Kidney (tissue), 14 donors: ENCODE measurements around the gene CILP2. TPM values are rescaled to one million over a fixed set of nuclear protein-coding genes. Genes with fewer than 3 reads are reported as not detected.

Experiments
- DNase-seq, 5 donors: peaks; one replicate each; pipeline ENCODE4 v3.0.0-alpha.2; 2013 to 2020
- FAIRE-seq: peaks from 2 replicates; lab custom pipeline; 2012; peaks lifted over from hg19 to GRCh38; lab: Jason Lieb, UNC
- H3K27ac ChIP-seq, 2 donors: one replicate each; pipeline ENCODE4 v1.7.0; 2013; ENCODE audit warnings: low read depth in 2 of 2, low read length in 2 of 2, inconsistent platforms in 1 of 2
- H3K27me3 ChIP-seq: one replicate; pipeline ENCODE4 v1.7.1; 2013; ENCODE audit warnings: low read length, inconsistent platforms; ENCODE audit not compliant: control insufficient read depth, insufficient read depth
- H3K36me3 ChIP-seq, 3 donors: one replicate each; pipeline versions ENCODE4 v1.7.0 to v1.7.1; 2013; ENCODE audit warnings: low read length in 3 of 3, control low read depth in 1 of 3, inconsistent platforms in 1 of 3; ENCODE audit not compliant: insufficient read depth in 3 of 3, control insufficient read depth in 2 of 3
- H3K4me1 ChIP-seq, 3 donors: one replicate each; pipeline versions ENCODE4 v1.7.0 to v1.7.1; 2013; ENCODE audit warnings: low read length in 3 of 3, inconsistent platforms in 1 of 3, low read depth in 1 of 3; ENCODE audit not compliant: control insufficient read depth in 2 of 3, insufficient read depth in 2 of 3
- H3K4me3 ChIP-seq, 3 donors: one replicate each; pipeline versions ENCODE4 v1.7.0 to v1.8.1; 2013; ENCODE audit warnings: low read length in 3 of 3, control low read depth in 1 of 3, inconsistent platforms in 1 of 3
- H3K9ac ChIP-seq, 3 donors: one replicate each; pipeline versions ENCODE4 v1.7.0 to v1.7.1; 2013; ENCODE audit warnings: low read length in 3 of 3, control low read depth in 1 of 3, inconsistent platforms in 1 of 3
- H3K9me3 ChIP-seq, 3 donors: one replicate each; pipeline versions ENCODE4 v1.7.0 to v1.7.1; 2013; ENCODE audit warnings: low read length in 3 of 3, control low read depth in 1 of 3, inconsistent platforms in 1 of 3; ENCODE audit not compliant: control insufficient read depth in 2 of 3, insufficient read depth in 1 of 3
- intact Hi-C: fragments of 100-400 bp; cut with DNase I; formaldehyde crosslinking; loops from one replicate; pipeline ENCODE4 v1.11.1; 2022
- polyA plus RNA-seq: library from polyadenylated mRNA; stranded (reverse); fragments of 350-450 nt; fragmentation: Illumina TruSeq; extraction: RNeasy Lipid Tissue Mini Kit (QIAGEN cat#74804); gene quantifications from one replicate; pipeline ENCODE4 v1.2.3, GENCODE V29; 2014; ENCODE audit warnings: low read depth, low replicate concordance; ENCODE audit not compliant: insufficient read depth
- total RNA-seq: library from RNA; stranded (reverse); fragmentation: NEBNext Ultra II Directional; extraction: Animal tissue kit (Norgen Biotek cat#: 25700); gene quantifications from one replicate; pipeline ENCODE4 v1.2.1, GENCODE V29; 2021
- TF ChIP-seq, protein P1 (sequence below): IDR thresholded peaks from 3 replicates; pipeline ENCODE4 v1.5.1; 2012; ENCODE audit warnings: mild to moderate bottlenecking, moderate library complexity, borderline replicate concordance; ENCODE audit not compliant: insufficient read depth; ENCODE audit errors: extremely low read depth
- donor health status: control.
- donor health status: control.
- donor health status: control.
- donor health status: control.
- donor health status: control.
- donor health status: DM: yes; HTN: yes; CAD: no.
- donor health status: Normal renal cell carcinoma (clear cell type).

The CILP2 gene
- total and polyA plus RNA-seq, 2 donors from 2014 or later: 0.41 TPM; not detected in 1

- no peaks in the 10 kb centered on the region for H3K36me3 ChIP-seq
- intact Hi-C loops: no loop called here
- DNase-seq: no peak
- no peak overlapping the region for H3K27ac ChIP-seq
- H3K4me1 ChIP-seq: no peaks in the 10 kb centered on the region
- H3K9ac ChIP-seq: no peak overlapping the region
- TF ChIP-seq, protein P1, sequence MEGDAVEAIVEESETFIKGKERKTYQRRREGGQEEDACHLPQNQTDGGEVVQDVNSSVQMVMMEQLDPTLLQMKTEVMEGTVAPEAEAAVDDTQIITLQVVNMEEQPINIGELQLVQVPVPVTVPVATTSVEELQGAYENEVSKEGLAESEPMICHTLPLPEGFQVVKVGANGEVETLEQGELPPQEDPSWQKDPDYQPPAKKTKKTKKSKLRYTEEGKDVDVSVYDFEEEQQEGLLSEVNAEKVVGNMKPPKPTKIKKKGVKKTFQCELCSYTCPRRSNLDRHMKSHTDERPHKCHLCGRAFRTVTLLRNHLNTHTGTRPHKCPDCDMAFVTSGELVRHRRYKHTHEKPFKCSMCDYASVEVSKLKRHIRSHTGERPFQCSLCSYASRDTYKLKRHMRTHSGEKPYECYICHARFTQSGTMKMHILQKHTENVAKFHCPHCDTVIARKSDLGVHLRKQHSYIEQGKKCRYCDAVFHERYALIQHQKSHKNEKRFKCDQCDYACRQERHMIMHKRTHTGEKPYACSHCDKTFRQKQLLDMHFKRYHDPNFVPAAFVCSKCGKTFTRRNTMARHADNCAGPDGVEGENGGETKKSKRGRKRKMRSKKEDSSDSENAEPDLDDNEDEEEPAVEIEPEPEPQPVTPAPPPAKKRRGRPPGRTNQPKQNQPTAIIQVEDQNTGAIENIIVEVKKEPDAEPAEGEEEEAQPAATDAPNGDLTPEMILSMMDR: no peak
- H3K27me3 ChIP-seq: no peaks in the 10 kb centered on the region
- no peak overlapping the region for H3K4me3 ChIP-seq
- no peaks in the 10 kb centered on the region for H3K9me3 ChIP-seq
- no peak for FAIRE-seq
Observed at GRCh38 chr19:19568802-19569756, 31.0 kb downstream of the CILP2 start.

DNA sequence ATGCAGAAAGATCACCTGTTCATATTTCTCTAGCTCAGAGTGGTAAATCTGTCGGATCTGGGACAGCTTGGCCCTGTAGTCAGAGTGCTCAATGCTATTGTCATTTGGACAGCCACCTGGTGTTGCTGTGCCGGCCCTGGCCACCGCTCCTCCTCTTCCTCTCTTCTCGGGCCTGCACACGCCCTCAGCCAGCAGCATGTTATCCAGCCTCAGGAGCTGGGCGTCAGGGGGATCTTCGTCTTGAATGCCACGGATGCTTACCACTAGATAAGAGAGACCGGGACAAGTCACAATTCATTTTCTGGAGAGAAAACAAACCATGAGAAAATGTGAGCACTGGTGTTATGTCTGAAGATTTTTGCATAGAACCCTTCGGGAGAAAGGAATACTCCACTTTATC, 32.5 kb downstream of the CILP2 start:
- no peak overlapping the region for H3K9ac ChIP-seq
- no peaks in the 10 kb centered on the region for H3K27me3 ChIP-seq
- H3K9me3 ChIP-seq: no peaks in the 10 kb centered on the region
- no peak for DNase-seq
- FAIRE-seq: no peak
- no peak overlapping the region for H3K27ac ChIP-seq
- no peaks in the 10 kb centered on the region for H3K4me1 ChIP-seq
- H3K36me3 ChIP-seq: no peaks in the 10 kb centered on the region
- TF ChIP-seq, protein P1: no peak
- intact Hi-C loops: no loop called here
- H3K4me3 ChIP-seq: no peak overlapping the region

DNA sequence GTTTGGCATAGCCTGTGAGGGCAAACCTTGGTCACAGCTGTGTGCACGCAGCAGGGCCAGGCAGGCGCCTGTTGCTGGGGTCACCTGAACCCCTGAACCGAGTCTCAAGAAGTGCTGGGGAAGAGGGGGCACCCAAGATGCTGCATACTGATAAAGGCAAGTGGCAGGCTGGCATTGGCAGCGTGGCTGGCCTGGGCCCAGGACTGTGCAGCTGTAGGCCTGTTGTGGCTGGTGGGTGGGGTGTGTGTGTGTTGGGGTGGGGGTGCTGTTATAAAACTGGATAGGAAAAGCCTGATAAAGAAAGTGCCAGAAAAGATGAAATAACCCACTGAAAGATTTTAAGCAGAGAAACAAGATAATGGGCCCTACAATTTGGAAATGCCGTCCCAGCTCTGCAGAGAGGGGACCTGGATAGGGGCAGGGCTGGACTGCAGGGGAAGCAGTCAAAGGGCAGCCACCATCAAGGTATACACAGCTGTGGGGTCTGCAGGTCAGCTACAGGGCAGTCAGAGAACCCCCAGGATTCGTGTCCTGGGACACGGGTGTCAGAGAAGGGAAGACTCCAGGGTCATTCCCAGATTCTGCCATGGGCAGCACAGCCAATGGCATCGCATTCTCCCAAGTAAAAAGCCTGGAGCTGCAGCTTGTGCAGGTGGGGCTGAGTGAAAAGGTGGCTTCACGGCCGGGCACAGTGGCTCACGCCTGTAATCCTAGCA, 33.2 kb downstream of the CILP2 start:
- H3K27ac ChIP-seq: no peak overlapping the region
- H3K4me3 ChIP-seq: no peak overlapping the region
- no peaks in the 10 kb centered on the region for H3K27me3 ChIP-seq
- no peak overlapping the region for H3K9ac ChIP-seq
- TF ChIP-seq, protein P1: no peak
- H3K4me1 ChIP-seq: no peaks in the 10 kb centered on the region
- FAIRE-seq: no peak
- H3K36me3 ChIP-seq: no peaks in the 10 kb centered on the region
- H3K9me3 ChIP-seq: no peaks in the 10 kb centered on the region
- no peak for DNase-seq
- intact Hi-C loops: no loop called here
